ENCODE measurements around the gene C1orf167.

C1orf167 gene

GRCh38 chr1:11749996-11750395 is 12.0 kb upstream of the C1orf167 start:
- Histone ChIP-seq H3K36me3 (ENCODE audit: control insufficient read depth, insufficient read depth, low read length, severe bottlenecking) (peaks cover 41% of the 10 kb centered on the region), H3K9me3 (ENCODE audit: control insufficient read depth, low read length) (no peaks in the 10 kb centered on the region), H3K4me3 (ENCODE audit: low read length) (no peak overlapping the region), H3K4me1 (ENCODE audit: control insufficient read depth, insufficient read depth, low read length) (no peaks in the 10 kb centered on the region), H3K9ac (ENCODE audit: low read length) (no peak overlapping the region), H3K27me3 (replicated peaks; ENCODE audit: control insufficient read depth, insufficient read depth, low read length) (peaks cover 8% of the 10 kb centered on the region)
- no peak for DNase-seq (ENCODE audit: low read depth)

- peaks cover 11% of the 10 kb centered on the region for H3K27me3 ChIP-seq (replicated peaks; ENCODE audit: control insufficient read depth, insufficient read depth, low read length)
- no peak for DNase-seq (ENCODE audit: low read depth)
- no peaks in the 10 kb centered on the region for H3K4me1 ChIP-seq (ENCODE audit: control insufficient read depth, insufficient read depth, low read length)
- peaks cover 38% of the 10 kb centered on the region for H3K36me3 ChIP-seq (ENCODE audit: control insufficient read depth, insufficient read depth, low read length, severe bottlenecking)
- H3K4me3 ChIP-seq (ENCODE audit: low read length), result no peak overlapping the region
- no peaks in the 10 kb centered on the region for H3K9me3 ChIP-seq (ENCODE audit: control insufficient read depth, low read length)
- no peak overlapping the region for H3K9ac ChIP-seq (ENCODE audit: low read length)
These were observed 10.9 kb upstream of the C1orf167 start for GRCh38 chr1:11751087-11751486.

GRCh38 chr1:11752359-11753088 is 9.5 kb upstream of the C1orf167 start:
- Histone ChIP-seq H3K9me3 (ENCODE audit: control insufficient read depth, low read length) (peaks cover 6% of the 10 kb centered on the region), H3K4me1 (ENCODE audit: control insufficient read depth, insufficient read depth, low read length) (no peaks in the 10 kb centered on the region), H3K9ac (ENCODE audit: low read length) (no peak overlapping the region), H3K27me3 (replicated peaks; ENCODE audit: control insufficient read depth, insufficient read depth, low read length) (peaks cover 17% of the 10 kb centered on the region), H3K36me3 (ENCODE audit: control insufficient read depth, insufficient read depth, low read length, severe bottlenecking) (peaks cover 31% of the 10 kb centered on the region), H3K4me3 (ENCODE audit: low read length) (no peak overlapping the region)
- no peak for DNase-seq (ENCODE audit: low read depth)

- peaks cover 17% of the 10 kb centered on the region for H3K27me3 ChIP-seq (replicated peaks; ENCODE audit: control insufficient read depth, insufficient read depth, low read length)
- peaks cover 6% of the 10 kb centered on the region for H3K9me3 ChIP-seq (ENCODE audit: control insufficient read depth, low read length)
- DNase-seq (ENCODE audit: low read depth), result no peak
- H3K4me3 ChIP-seq (ENCODE audit: low read length), result no peak overlapping the region
- H3K36me3 ChIP-seq (ENCODE audit: control insufficient read depth, insufficient read depth, low read length, severe bottlenecking), result peaks cover 23% of the 10 kb centered on the region
- H3K9ac ChIP-seq (ENCODE audit: low read length), result no peak overlapping the region
- no peaks in the 10 kb centered on the region for H3K4me1 ChIP-seq (ENCODE audit: control insufficient read depth, insufficient read depth, low read length)
These were observed 8.3 kb upstream of the C1orf167 start for GRCh38 chr1:11753555-11754208.

GRCh38 chr1:11757047-11757446 is 4.9 kb upstream of the C1orf167 start:
- peaks cover 6% of the 10 kb centered on the region for H3K9me3 ChIP-seq (ENCODE audit: control insufficient read depth, low read length)
- H3K4me1 ChIP-seq (ENCODE audit: control insufficient read depth, insufficient read depth, low read length), result no peaks in the 10 kb centered on the region
- no peak overlapping the region for H3K9ac ChIP-seq (ENCODE audit: low read length)
- no peak overlapping the region for H3K4me3 ChIP-seq (ENCODE audit: low read length)
- no peaks in the 10 kb centered on the region for H3K36me3 ChIP-seq (ENCODE audit: control insufficient read depth, insufficient read depth, low read length, severe bottlenecking)
- H3K27me3 ChIP-seq (replicated peaks; ENCODE audit: control insufficient read depth, insufficient read depth, low read length), result peaks cover 29% of the 10 kb centered on the region
- DNase-seq (ENCODE audit: low read depth), result no peak

- no peak overlapping the region for H3K9ac ChIP-seq (ENCODE audit: low read length)
- no peaks in the 10 kb centered on the region for H3K4me1 ChIP-seq (ENCODE audit: control insufficient read depth, insufficient read depth, low read length)
- no peak for DNase-seq (ENCODE audit: low read depth)
- H3K27me3 ChIP-seq (replicated peaks; ENCODE audit: control insufficient read depth, insufficient read depth, low read length), result peaks cover 29% of the 10 kb centered on the region
- H3K36me3 ChIP-seq (ENCODE audit: control insufficient read depth, insufficient read depth, low read length, severe bottlenecking), result no peaks in the 10 kb centered on the region
- H3K4me3 ChIP-seq (ENCODE audit: low read length), result no peak overlapping the region
- peaks cover 6% of the 10 kb centered on the region for H3K9me3 ChIP-seq (ENCODE audit: control insufficient read depth, low read length)
These were observed 2.2 kb upstream of the C1orf167 start for GRCh38 chr1:11759791-11760190.

GRCh38 chr1:11761285-11761684 is 708 bp upstream of the C1orf167 start:
- Histone ChIP-seq H3K27me3 (replicated peaks; ENCODE audit: control insufficient read depth, insufficient read depth, low read length) (peaks cover 35% of the 10 kb centered on the region), H3K36me3 (ENCODE audit: control insufficient read depth, insufficient read depth, low read length, severe bottlenecking) (no peaks in the 10 kb centered on the region), H3K9me3 (ENCODE audit: control insufficient read depth, low read length) (peaks cover 6% of the 10 kb centered on the region), H3K4me3 (ENCODE audit: low read length) (no peak overlapping the region), H3K9ac (ENCODE audit: low read length) (no peak overlapping the region), H3K4me1 (ENCODE audit: control insufficient read depth, insufficient read depth, low read length) (no peaks in the 10 kb centered on the region)
- no peak for DNase-seq (ENCODE audit: low read depth)

- Histone ChIP-seq H3K4me1 (ENCODE audit: control insufficient read depth, insufficient read depth, low read length) (no peaks in the 10 kb centered on the region), H3K9ac (ENCODE audit: low read length) (no peak overlapping the region), H3K27me3 (replicated peaks; ENCODE audit: control insufficient read depth, insufficient read depth, low read length) (peaks cover 42% of the 10 kb centered on the region), H3K4me3 (ENCODE audit: low read length) (no peak overlapping the region), H3K36me3 (ENCODE audit: control insufficient read depth, insufficient read depth, low read length, severe bottlenecking) (no peaks in the 10 kb centered on the region), H3K9me3 (ENCODE audit: control insufficient read depth, low read length) (no peaks in the 10 kb centered on the region)
- no peak for DNase-seq (ENCODE audit: low read depth)
These were observed 2.1 kb downstream of the C1orf167 start for GRCh38 chr1:11764115-11764514.

- Histone ChIP-seq H3K4me1 (ENCODE audit: control insufficient read depth, insufficient read depth, low read length) (no peaks in the 10 kb centered on the region), H3K9ac (ENCODE audit: low read length) (no peak overlapping the region), H3K4me3 (ENCODE audit: low read length) (no peak overlapping the region), H3K27me3 (replicated peaks; ENCODE audit: control insufficient read depth, insufficient read depth, low read length) (peaks cover 42% of the 10 kb centered on the region), H3K36me3 (ENCODE audit: control insufficient read depth, insufficient read depth, low read length, severe bottlenecking) (no peaks in the 10 kb centered on the region), H3K9me3 (ENCODE audit: control insufficient read depth, low read length) (no peaks in the 10 kb centered on the region)
- no peak for DNase-seq (ENCODE audit: low read depth)
These were observed 2.5 kb downstream of the C1orf167 start for GRCh38 chr1:11764519-11764918.

- H3K9me3 ChIP-seq (ENCODE audit: control insufficient read depth, low read length), result no peaks in the 10 kb centered on the region
- no peaks in the 10 kb centered on the region for H3K36me3 ChIP-seq (ENCODE audit: control insufficient read depth, insufficient read depth, low read length, severe bottlenecking)
- H3K9ac ChIP-seq (ENCODE audit: low read length), result no peak overlapping the region
- peaks cover 36% of the 10 kb centered on the region for H3K27me3 ChIP-seq (replicated peaks; ENCODE audit: control insufficient read depth, insufficient read depth, low read length)
- no peak for DNase-seq (ENCODE audit: low read depth)
- no peaks in the 10 kb centered on the region for H3K4me1 ChIP-seq (ENCODE audit: control insufficient read depth, insufficient read depth, low read length)
- no peak overlapping the region for H3K4me3 ChIP-seq (ENCODE audit: low read length)
These were observed 3.9 kb downstream of the C1orf167 start for GRCh38 chr1:11765661-11766428.

GRCh38 chr1:11766429-11766776 is 4.4 kb downstream of the C1orf167 start:
- Histone ChIP-seq H3K9me3 (ENCODE audit: control insufficient read depth, low read length) (no peaks in the 10 kb centered on the region), H3K4me3 (ENCODE audit: low read length) (no peak overlapping the region), H3K27me3 (replicated peaks; ENCODE audit: control insufficient read depth, insufficient read depth, low read length) (peaks cover 36% of the 10 kb centered on the region), H3K36me3 (ENCODE audit: control insufficient read depth, insufficient read depth, low read length, severe bottlenecking) (no peaks in the 10 kb centered on the region), H3K9ac (ENCODE audit: low read length) (no peak overlapping the region), H3K4me1 (ENCODE audit: control insufficient read depth, insufficient read depth, low read length) (no peaks in the 10 kb centered on the region)
- no peak for DNase-seq (ENCODE audit: low read depth)

Measured in adipocyte (in vitro differentiated cells).